Measurements from ENCODE around the gene HNRNPC. TPM values are rescaled to one million over a fixed set of nuclear protein-coding genes. Genes with fewer than 3 reads are reported as not detected.

HNRNPC gene
- total and polyA plus RNA-seq, 2 of the 8 experiments (the other 6 are each of a cell fraction or from before 2014, with no cell fraction given): 781 to 1,207 TPM

DNA sequence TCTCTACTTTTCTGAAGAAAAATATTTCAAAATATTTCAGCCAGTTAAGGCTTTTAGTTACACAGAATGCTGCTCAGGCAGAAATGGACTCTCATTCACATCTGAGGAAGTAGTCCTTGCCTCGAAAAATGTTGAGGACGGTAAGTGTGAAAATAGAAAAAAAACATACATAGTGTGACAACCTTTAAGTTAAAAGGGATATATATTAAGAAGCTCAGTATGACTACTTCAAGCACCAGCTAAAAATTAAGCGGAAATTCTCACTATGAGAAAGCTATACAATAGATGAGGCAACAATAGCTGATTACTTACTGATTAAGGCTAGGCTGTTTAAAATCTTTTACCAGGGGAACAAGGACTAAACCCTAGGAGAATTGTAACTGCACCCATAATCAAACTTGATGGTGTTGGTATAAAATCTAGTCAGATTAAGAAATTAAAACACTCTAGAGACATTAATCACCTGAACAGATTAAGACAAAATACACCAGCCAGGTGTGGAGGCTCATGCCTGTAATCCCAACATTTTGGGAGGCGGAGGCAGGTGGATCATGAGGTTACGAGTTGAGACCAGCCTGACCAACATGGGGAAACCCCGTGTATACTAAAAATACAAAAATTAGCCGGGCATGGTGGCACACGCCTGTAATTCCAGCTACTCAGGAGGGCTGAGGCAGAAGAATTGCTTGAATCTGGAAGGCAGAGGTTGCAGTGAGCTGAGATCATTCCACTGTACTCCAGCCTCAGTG, 53.9 kb downstream of the HNRNPC start (continued):
- TF ChIP-seq BCL11A (IDR thresholded peaks at IDR 0.05; ENCODE audit: low read depth in 2 of 2, low read length in 2 of 2): no peak
- TF ChIP-seq KDM5A (IDR thresholded peaks at IDR 0.05; ENCODE audit: low read length): no peak
- no peak for TF ChIP-seq ZNF274 (IDR thresholded peaks at IDR 0.05; ENCODE audit: borderline replicate concordance, extremely low read depth, low read length)

All from H1 (cell line).